Mucosa of rectum (tissue), 2 donors: ENCODE measurements around the gene ZC3H12C.

Source experiments
- H3K27ac ChIP-seq, 2 donors: one replicate each; pipeline ENCODE4 v1.7.0; 2013; ENCODE audit warnings: inconsistent platforms in 2 of 2, low read depth in 2 of 2, low read length in 2 of 2
- H3K27me3 ChIP-seq, 2 donors: one replicate each; pipeline ENCODE4 v1.7.0; 2013; ENCODE audit warnings: low read length in 2 of 2; ENCODE audit not compliant: control insufficient read depth in 2 of 2, insufficient read depth in 2 of 2
- H3K36me3 ChIP-seq, 2 donors: one replicate each; pipeline ENCODE4 v1.7.0; 2013; ENCODE audit warnings: low read length in 2 of 2; ENCODE audit not compliant: control insufficient read depth in 2 of 2, insufficient read depth in 2 of 2
- H3K4me1 ChIP-seq, 2 donors: one replicate each; pipeline ENCODE4 v1.7.0; 2013; ENCODE audit warnings: low read length in 2 of 2, mild to moderate bottlenecking in 1 of 2; ENCODE audit not compliant: control insufficient read depth in 2 of 2, insufficient read depth in 2 of 2
- H3K4me3 ChIP-seq, 2 donors: one replicate each; pipeline ENCODE4 v1.7.0; 2013; ENCODE audit warnings: low read length in 2 of 2
- H3K9ac ChIP-seq, 2 donors: one replicate each; pipeline ENCODE4 v1.7.0; 2013; ENCODE audit warnings: low read length in 2 of 2, low read depth in 1 of 2, mild to moderate bottlenecking in 1 of 2
- H3K9me3 ChIP-seq, 2 donors: one replicate each; pipeline ENCODE4 v1.7.0; 2013; ENCODE audit warnings: low read length in 2 of 2; ENCODE audit not compliant: control insufficient read depth in 2 of 2
- donor health status: healthy.
- donor health status: Normal muscosa, but diverticular disease.

Gene ZC3H12C

DNA sequence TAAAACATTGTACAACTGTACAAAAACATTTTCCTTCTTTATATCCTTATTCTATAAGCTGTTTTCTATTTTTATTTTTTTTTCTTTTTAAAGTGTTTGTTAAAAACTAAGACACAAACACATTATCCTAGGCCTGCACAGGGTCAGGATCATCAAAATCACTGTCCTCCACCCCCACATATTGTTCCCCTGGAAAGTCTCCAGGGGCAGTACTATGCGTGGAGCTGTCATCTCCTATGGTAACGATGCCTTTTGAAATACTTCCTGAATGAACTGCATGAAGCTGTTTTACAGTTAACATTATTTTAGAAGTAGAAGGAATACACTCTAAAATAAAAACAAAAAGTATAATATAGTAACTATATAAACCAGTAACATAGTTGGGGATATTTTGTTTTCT is 67.2 kb downstream of the ZC3H12C start:
- Histone ChIP-seq H3K27ac (no peak overlapping the region), H3K36me3 (peaks cover 36 to 40% of the 10 kb centered on the region in 2 donors), H3K4me1 (no peaks in the 10 kb centered on the region), H3K9ac (no peak overlapping the region), H3K4me3 (no peak overlapping the region), H3K27me3 (no peaks in the 10 kb centered on the region), H3K9me3 (no peaks in the 10 kb centered on the region)

DNA sequence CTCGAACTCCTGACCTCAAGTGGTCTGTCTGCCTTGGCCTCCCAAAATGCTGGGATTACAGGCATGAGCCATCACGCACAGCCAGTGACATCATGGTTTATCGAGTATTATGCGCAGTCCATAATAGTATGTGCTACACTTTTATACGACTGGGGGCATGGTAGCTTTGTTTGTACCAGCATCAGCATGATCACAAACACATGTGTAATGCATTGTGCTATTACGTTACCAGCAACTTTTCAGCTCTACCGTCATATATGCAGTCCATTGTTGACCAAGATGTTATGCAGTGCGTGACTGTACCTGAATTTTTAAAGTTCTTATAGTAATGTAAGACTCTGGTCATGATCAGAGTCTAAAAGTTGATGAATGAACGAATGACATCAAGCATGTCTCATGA is 67.9 kb downstream of the ZC3H12C start:
- peaks cover 39 to 40% of the 10 kb centered on the region in 2 donors for H3K36me3 ChIP-seq
- H3K9me3 ChIP-seq, result no peaks in the 10 kb centered on the region
- H3K9ac ChIP-seq, result no peak overlapping the region
- no peaks in the 10 kb centered on the region for H3K4me1 ChIP-seq
- no peaks in the 10 kb centered on the region for H3K27me3 ChIP-seq
- no peak overlapping the region for H3K4me3 ChIP-seq
- H3K27ac ChIP-seq, result no peak overlapping the region

DNA sequence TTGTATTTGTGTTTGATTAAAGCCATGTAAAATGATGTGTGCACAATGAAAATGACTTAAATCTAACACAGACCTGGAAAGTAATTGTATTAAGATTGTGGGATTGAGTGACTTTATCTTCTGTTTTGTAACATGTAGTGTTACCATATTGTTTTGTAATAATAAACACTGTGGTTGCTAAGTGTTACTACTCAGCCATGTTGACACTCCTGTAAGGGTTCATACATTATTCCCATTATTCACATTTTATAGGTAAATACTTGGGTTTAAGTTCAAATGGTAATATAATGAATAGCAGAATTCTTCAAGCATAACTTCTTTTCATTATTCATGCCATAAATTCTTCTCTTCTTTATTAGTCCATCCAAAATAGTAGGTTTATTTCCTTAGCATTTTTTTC is 69.0 kb downstream of the ZC3H12C start:
- no peak overlapping the region for H3K9ac ChIP-seq

DNA sequence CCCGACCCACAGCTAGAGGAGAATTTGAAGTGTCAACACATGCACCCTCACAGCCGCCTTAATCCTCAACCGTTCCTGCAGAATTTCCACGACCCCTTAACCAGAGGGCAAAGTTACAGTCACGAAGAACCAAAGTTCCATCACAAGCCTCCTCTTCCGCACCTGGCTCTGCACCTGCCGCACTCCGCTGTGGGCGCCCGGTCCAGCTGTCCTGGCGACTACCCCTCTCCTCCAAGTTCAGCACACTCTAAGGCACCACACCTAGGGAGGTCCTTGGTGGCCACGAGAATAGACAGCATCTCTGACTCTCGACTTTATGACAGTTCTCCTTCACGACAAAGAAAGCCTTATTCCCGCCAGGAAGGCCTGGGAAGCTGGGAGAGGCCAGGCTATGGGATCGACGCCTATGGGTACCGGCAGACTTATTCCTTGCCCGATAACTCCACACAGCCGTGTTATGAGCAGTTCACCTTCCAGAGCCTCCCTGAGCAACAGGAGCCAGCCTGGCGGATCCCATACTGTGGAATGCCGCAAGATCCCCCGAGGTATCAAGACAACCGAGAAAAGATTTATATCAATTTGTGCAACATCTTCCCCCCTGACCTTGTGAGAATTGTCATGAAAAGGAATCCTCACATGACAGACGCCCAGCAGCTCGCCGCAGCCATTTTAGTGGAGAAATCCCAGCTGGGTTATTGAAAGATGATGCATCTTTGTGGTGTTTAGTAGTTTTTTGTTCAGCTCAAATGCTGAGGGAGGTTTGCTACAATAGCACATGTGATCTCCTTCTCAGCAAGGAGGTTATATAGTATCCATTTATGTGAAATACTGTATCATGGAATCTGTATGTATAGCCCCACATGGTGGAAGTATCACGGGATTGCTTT is 72.1 kb downstream of the ZC3H12C start:
- no peaks in the 10 kb centered on the region for H3K27me3 ChIP-seq
- H3K36me3 ChIP-seq, result peaks cover 24 to 29% of the 10 kb centered on the region in 2 donors
- H3K9ac ChIP-seq, result no peak overlapping the region
- no peak overlapping the region for H3K27ac ChIP-seq
- no peaks in the 10 kb centered on the region for H3K4me1 ChIP-seq
- no peak overlapping the region for H3K4me3 ChIP-seq
- H3K9me3 ChIP-seq, result no peaks in the 10 kb centered on the region

More for the DNA sequence above, 69.0 kb downstream of the ZC3H12C start:
- H3K4me3 ChIP-seq, result no peak overlapping the region
- peaks cover 35 to 39% of the 10 kb centered on the region in 2 donors for H3K36me3 ChIP-seq
- no peaks in the 10 kb centered on the region for H3K9me3 ChIP-seq
- H3K27me3 ChIP-seq, result no peaks in the 10 kb centered on the region
- H3K4me1 ChIP-seq, result no peaks in the 10 kb centered on the region
- H3K27ac ChIP-seq, result no peak overlapping the region

DNA sequence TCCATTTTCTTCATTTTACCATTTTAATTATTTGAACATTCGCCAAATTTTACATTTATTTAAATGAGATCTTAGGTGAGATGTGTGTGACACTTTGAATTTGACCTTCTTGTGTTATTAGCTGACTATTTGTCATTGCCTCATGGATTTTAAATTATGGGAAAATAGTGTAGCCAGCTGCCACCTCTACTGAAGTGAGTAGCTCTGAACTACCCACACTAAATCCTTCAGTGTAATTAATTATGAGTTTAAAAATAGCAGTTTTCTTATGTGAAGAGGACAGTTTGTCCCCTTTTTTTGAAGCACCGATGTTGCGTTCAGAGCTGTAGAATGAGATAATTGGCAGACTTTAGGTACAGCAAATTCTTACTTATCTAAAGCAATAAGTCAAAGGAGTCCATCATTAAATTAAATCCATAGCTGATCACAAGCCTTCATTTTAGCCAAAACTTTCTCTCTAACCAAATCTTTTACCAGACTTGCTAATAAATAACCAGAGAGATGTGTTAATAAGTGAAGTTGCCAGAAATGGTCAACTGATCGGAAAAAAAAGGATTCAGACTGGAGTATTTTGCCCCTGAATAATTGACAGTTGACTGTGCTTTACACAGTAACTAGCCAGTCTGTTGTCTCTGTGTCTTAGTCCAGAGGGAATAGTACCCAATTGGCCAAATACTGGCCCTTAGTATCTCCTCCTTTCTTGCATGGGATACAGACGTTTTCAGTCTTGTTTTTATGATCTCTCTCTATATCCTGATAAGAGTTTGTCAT is 75.0 kb downstream of the ZC3H12C start:
- H3K27ac ChIP-seq, result no peak overlapping the region
- no peaks in the 10 kb centered on the region for H3K9me3 ChIP-seq
- no peak overlapping the region for H3K9ac ChIP-seq
- H3K4me1 ChIP-seq, result no peaks in the 10 kb centered on the region
- no peak overlapping the region for H3K4me3 ChIP-seq
- H3K27me3 ChIP-seq, result no peaks in the 10 kb centered on the region
- peaks cover 14 to 23% of the 10 kb centered on the region in 2 donors for H3K36me3 ChIP-seq

DNA sequence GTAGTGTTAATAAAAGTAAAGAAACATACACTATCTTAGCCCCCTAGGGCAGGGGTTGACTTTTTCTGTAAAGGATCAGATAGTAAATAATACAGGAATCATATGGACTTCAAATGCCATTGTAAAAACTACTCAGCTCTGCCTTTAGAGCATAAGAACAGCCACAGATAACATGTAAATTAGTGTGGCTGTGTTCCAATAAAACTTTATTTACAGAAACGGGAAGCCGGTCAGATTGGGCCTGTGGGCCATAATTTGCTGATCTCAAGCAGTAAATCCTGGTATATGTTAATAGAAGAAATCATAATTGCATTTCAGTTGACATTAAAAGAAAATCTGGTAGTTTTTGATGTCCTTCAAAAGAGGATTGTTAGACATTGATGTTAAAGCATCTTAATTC is 76.5 kb downstream of the ZC3H12C start:
- Histone ChIP-seq H3K9me3 (no peaks in the 10 kb centered on the region), H3K9ac (no peak overlapping the region), H3K27me3 (no peaks in the 10 kb centered on the region), H3K36me3 (peaks cover 6 to 10% of the 10 kb centered on the region in 2 donors), H3K4me1 (no peaks in the 10 kb centered on the region), H3K4me3 (no peak overlapping the region), H3K27ac (no peak overlapping the region)

DNA sequence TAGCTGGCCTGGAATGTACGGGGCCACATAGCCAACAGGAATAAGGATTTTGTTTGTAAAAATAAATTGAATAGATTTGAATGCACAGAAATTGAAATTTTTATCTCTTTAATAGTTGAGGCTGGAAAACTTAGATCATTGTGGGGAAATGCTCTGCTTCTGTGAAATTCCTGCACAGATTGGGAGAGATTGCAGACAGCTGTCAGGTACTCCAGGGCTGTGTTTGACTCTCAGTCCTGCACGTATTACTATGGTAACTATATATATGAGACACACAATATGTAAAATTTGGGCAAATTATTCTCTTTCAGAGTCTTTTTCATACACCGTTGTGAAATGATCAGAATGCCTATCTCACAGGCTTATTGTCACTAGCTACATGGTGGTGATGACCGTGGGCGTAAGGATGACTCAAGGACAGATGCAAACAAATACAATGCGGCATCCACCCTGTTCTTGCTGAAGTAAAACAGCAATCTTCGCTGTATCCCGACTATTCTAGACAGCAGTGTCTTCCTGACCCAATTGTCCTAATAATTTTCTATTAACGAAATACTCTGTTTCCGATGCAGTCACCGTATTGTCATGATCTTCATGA is 79.4 kb downstream of the ZC3H12C start:
- Histone ChIP-seq H3K9me3 (no peaks in the 10 kb centered on the region), H3K4me1 (no peaks in the 10 kb centered on the region), H3K27ac (no peak overlapping the region)

DNA sequence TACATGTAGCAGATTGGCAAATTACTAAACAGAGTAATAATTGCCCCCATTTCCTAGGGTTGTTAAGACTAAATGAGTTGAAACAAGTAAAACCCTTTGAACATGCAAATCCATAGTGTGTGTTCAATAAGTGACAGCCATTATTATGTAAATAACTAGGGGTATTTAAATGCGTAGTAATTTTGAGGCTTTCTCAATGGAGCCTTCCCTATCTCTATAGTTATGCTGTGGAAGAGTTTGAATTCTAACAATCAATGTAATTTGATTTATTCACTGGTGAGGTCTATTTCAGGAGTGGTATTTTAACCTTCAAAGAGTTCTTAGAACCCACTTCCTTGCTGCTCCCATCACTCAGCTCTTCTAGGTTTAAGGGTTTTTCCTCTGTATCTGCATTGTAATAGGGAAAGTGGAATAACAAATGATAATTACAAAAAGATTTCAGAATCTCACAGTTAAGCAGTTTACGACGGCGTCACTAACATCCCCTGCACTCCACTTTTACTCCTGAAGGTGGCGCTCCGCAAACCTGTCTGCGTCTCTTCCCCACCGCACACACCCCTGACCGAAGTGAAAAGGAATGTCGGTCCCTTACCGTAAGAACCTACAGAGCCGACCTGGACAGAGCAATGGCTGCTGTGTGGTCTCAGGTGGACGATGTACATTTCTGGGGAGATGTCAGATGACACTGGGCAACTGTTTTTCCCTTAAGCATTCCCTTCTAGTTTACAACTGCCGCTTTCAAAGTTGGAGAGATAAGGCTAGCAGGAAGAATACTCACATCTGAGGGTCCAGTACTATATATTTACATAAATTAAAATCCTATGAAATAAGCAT is 80.8 kb downstream of the ZC3H12C start:
- H3K36me3 ChIP-seq, result no peaks in the 10 kb centered on the region
- H3K9me3 ChIP-seq, result no peaks in the 10 kb centered on the region
- no peaks in the 10 kb centered on the region for H3K4me1 ChIP-seq
- peak overlapping the region; percentile 36 to 37 for H3K4me3 ChIP-seq
- H3K9ac ChIP-seq, result no peak overlapping the region
- no peaks in the 10 kb centered on the region for H3K27me3 ChIP-seq
- no peak overlapping the region for H3K27ac ChIP-seq

More for the DNA sequence above, 79.4 kb downstream of the ZC3H12C start:
- H3K36me3 ChIP-seq, result no peaks in the 10 kb centered on the region
- no peak overlapping the region for H3K4me3 ChIP-seq
- H3K9ac ChIP-seq, result no peak overlapping the region
- H3K27me3 ChIP-seq, result no peaks in the 10 kb centered on the region

DNA sequence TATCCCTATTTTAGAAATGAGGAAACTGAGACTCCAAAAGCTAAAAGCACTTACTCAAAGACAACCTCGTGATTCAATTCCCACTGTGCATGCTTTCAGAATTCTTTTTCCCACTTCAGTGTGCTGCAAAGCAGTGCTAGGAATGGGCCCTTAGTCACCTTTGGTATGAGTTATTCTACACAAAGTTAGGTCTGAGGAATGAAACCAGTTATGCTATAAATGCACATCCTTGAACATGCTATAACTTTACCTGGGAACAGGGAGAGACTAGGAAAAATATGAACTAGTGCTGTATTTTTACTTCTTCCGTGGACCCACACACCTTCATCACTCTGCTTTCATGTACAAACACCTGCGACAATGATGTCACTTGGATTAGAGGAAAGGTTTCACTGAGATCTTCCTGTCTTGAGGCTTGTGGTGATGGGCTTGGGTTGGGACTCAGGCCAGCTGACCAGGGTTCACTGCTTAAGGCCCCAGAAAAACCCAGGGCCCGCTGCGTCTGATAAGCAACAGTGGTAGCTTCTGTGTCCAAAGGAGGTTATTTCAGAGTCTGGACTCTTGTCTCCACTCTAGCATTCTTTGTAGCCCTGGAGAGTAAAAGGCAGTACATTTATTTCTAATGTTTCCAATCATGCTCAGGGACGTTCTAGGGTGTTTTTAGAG is 81.6 kb downstream of the ZC3H12C start:
- Histone ChIP-seq H3K36me3 (no peaks in the 10 kb centered on the region), H3K27me3 (no peaks in the 10 kb centered on the region), H3K9me3 (no peaks in the 10 kb centered on the region), H3K27ac (no peak overlapping the region), H3K4me1 (no peaks in the 10 kb centered on the region), H3K4me3 (peak overlapping the region in 1 of 2 donors; percentile 37), H3K9ac (no peak overlapping the region)
